ENCODE data around the gene TFDP2.
A peak's percentile ranks its signal among the peaks of the same experiment; 100 is the strongest.
"Not testable (repeated sequence)": the region's sequence is repeated elsewhere in the genome, so short reads cannot be mapped to it uniquely, and the experiment has no call there.

TFDP2 gene

DNA sequence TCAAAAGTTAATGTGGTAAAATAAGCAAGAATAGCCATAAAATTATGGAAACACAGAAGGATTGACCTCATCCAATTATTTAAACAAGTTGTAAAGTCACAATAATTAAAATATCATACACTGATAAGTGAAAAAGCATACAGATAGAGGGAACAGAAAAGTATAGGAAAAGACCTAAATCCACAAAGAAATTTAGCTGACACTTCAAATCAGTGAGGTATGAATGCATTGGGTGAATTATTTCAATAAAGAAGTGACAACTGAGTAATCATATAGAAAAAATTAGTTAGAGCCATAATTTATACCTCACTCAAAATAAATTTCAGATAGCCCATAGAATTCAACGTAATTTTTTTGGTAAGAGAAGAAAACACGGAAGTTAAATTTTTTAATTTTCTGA, 25.1 kb downstream of the TFDP2 start:
- no peak for DNase-seq

DNA sequence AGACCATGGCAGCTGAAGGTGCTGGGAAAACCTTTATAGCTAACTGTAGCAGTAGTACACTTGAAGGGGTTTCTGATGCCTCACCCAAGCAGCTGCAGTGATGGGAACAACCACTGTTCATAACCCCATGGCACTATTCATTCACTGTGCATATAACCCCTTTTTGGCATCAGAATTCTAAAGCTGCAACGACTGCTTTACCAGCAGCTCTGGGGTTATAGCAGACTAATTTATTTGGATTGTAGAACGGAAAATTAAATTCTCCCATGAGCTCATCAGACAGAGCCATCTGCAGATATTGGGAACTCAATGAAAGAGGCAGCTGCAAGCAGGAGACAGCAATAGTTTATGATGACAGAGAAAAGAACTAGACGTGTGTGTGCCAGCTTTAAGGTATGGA, 28.6 kb downstream of the TFDP2 start:
- DNase-seq = peak; percentile 25

- no peak for DNase-seq
Observed at GRCh38 chr3:142118911-142119310, 30.4 kb downstream of the TFDP2 start.

GRCh38 chr3:142117056-142117851, 32.1 kb downstream of the TFDP2 start:
- DNase-seq = no peak

GRCh38 chr3:142115867-142116668, 33.3 kb downstream of the TFDP2 start:
- DNase-seq = no peak

DNA sequence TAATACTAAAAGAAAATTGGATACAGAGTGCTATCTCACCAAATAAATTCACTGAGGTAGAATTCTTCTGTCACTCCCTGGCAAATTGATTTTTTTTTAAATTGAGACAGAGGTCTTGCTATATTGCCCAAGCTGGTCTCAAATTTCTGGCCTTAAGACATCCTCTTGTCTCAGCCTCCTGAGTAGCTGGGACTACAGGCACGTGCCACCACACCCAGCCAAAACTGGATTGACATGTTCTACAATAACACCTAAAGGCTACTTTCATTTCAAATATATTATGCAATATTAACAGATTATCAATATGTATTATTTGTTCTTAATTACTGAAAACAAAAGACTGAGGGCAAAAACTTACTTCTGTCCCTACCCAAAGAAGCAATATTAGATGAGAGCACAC, 36.7 kb downstream of the TFDP2 start:
- no peak for DNase-seq

GRCh38 chr3:142106548-142106947, 42.8 kb downstream of the TFDP2 start:
- DNase-seq = no peak

GRCh38 chr3:142105991-142106390, 43.4 kb downstream of the TFDP2 start:
- no peak for DNase-seq

GRCh38 chr3:142104763-142105162, 44.6 kb downstream of the TFDP2 start:
- no peak for DNase-seq

- DNase-seq = no peak
Observed at GRCh38 chr3:142098964-142099363, 50.4 kb downstream of the TFDP2 start.

GRCh38 chr3:142097099-142097843, 52.1 kb downstream of the TFDP2 start:
- no peak for DNase-seq

GRCh38 chr3:142095841-142096240, 53.5 kb downstream of the TFDP2 start:
- no peak for DNase-seq

DNA sequence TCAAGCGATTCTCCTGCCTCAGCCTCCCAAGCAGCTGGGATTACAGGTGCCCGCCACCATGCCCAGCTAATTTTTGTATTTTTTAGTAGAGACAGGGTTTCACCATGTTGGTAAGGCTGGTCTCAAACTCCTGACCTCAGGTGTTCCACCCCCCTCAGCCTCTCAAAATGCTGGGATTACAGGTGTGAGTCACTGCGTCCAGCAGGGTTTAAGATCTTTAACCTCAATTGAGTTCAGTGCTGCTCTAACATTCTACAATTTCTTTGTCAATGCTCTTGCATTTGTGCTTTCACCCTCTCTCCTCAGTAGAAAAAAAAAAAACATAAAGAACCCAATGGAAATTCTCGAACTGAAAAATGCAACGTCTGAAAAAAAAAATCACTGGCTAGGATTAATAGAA, 60.4 kb downstream of the TFDP2 start:
- DNase-seq = not testable (repeated sequence)

DNA sequence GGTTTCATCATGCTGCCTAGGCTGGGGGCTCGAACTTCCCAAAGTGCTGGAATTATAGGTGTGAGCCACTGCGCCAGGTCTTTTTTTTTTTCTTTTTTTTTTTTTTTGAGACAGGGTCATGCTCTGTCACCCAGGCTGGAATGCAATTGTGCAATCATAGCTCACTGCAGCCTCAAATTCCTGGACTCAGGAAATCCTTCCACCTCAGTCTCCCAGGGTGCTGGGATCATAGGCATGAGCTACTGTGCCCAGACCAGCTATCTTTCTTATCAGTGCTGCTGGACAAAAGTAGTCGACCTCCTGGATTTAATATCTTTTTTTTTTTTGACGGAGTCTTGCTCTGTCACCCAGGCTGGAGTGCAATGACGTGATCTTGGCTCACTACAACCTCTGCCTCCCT, 60.8 kb downstream of the TFDP2 start:
- no peak for DNase-seq

DNA sequence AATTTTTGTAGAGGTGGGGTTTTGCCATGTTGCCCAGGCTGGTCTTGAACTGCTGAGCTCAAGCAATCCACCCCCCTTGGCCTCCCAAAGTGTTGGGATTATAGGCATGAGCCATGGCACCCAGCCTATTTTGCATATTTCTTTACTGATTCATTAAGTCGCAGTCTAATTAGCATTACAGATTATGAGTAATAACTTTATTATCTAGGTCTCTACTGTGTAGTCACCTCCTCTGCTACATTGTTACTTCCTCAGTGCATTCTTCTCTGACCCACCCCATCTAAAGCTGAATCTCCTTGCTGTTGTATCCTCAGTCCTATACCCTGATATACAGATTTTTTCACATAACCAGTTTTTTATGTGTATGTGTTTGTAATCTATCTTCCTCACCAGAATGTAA, 61.7 kb downstream of the TFDP2 start:
- no peak for DNase-seq

GRCh38 chr3:142086581-142087090, 62.7 kb downstream of the TFDP2 start:
- DNase-seq = no peak

- no peak for DNase-seq
Observed at GRCh38 chr3:142081178-142081577, 68.2 kb downstream of the TFDP2 start.

DNA sequence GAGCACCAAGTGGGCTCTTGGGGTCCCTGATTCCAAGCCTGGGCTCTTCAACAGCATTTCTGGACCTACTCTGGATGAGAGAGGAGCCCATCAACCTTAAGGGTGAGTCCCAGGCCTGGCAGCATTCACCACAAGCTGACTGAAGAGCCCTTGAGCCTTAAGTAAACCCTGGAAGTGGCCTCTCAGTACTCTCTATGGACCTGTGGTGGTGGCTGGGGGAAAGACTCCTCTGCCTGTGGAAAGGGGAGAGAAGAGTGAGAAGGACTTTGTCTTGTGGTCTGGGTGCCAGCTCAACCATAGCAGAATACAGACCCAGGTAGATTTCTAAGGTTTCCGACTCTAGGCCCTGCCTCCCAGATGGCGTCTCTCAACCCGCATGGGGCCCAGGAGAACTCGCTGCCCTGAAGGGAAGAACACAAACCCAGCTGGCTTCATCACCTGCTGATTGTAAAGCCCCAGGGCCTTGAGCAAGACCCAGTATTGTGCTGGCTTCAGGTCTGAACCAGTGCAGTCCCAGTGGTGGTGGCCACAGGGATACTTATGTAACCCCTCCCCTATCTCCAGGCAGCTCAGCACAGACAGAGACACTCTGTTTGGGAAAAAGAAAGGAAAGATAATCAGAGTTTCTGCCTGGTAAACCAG, 71.4 kb downstream of the TFDP2 start:
- DNase-seq = no peak

DNA sequence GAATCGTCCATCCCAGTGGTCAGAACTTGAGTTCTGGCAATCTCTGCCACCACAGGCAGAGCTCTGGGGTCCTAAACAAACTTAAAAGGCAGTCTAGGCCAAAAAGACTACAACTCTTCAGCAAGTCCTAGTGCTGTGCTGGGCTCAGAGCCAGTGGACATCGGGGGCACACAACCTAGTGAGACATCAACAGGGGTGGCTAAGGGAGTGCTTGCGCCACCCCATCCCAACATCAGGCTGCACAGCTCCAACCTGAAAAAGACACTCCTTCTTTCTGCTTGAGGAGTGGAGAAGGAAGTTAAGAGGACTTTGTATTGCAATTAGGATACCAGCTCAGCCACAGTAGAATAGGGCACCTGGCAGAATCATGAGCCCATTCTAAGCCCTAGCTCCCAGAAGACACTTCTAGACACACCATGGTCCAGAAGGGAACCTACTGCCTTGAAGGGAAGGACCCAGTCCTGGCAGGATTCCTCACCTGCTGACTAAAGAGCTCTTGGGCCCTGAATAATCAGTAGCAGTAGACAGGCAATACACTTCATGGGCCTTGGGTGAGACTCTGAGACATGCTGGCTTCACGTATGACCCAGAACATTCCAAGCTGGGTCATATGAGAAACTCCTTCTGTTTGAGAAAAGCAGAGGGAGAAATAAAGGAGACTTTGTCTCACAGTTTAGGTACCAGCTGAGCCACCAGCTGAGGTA, 72.0 kb downstream of the TFDP2 start:
- DNase-seq = no peak

GRCh38 chr3:142075656-142076055, 73.7 kb downstream of the TFDP2 start:
- DNase-seq = not testable (repeated sequence)

- no peak for DNase-seq
Observed at GRCh38 chr3:142072816-142073215, 76.5 kb downstream of the TFDP2 start.

GRCh38 chr3:142065932-142066331, 83.4 kb downstream of the TFDP2 start:
- no peak for DNase-seq

Measured in left hindlimb (tissue), 1 donor.